IPS-NIHi11 (cell line): ENCODE results near the gene DAB1.
A peak's percentile ranks its signal among the peaks of the same experiment; 100 is the strongest.

Experiments used
- DNase-seq: peaks from one replicate; pipeline ENCODE4 v3.0.0; 2012; ENCODE audit warnings: mixed read lengths, low spot score

The DAB1 gene

GRCh38 chr1:57072401-57073110 lies 351.3 kb downstream of the DAB1 start:
- DNase-seq: peak; percentile 29

GRCh38 chr1:57067863-57068262 lies 356.0 kb downstream of the DAB1 start:
- no peak for DNase-seq

- DNase-seq: no peak
These were observed 356.8 kb downstream of the DAB1 start for GRCh38 chr1:57066980-57067610.

GRCh38 chr1:57065442-57065841 lies 358.4 kb downstream of the DAB1 start:
- DNase-seq: no peak

GRCh38 chr1:57064379-57065140 lies 359.3 kb downstream of the DAB1 start:
- DNase-seq: no peak

GRCh38 chr1:57063406-57064125 lies 360.3 kb downstream of the DAB1 start:
- no peak for DNase-seq

- no peak for DNase-seq
These were observed 362.5 kb downstream of the DAB1 start for GRCh38 chr1:57061369-57061768.

- no peak for DNase-seq
These were observed 363.4 kb downstream of the DAB1 start for GRCh38 chr1:57060451-57060850.

GRCh38 chr1:57058652-57059501 lies 365.0 kb downstream of the DAB1 start:
- DNase-seq: no peak

GRCh38 chr1:57048856-57049255 lies 375.0 kb downstream of the DAB1 start:
- no peak for DNase-seq

GRCh38 chr1:57046462-57046861 lies 377.4 kb downstream of the DAB1 start:
- no peak for DNase-seq

GRCh38 chr1:57041901-57042300 lies 382.0 kb downstream of the DAB1 start:
- DNase-seq: no peak

GRCh38 chr1:57040811-57041210 lies 383.0 kb downstream of the DAB1 start:
- no peak for DNase-seq

GRCh38 chr1:57036641-57037579 lies 386.9 kb downstream of the DAB1 start:
- DNase-seq: no peak

- no peak for DNase-seq
These were observed 389.1 kb downstream of the DAB1 start for GRCh38 chr1:57034713-57035112.

GRCh38 chr1:57033222-57034001 lies 390.4 kb downstream of the DAB1 start:
- no peak for DNase-seq

- DNase-seq: no peak
These were observed 397.1 kb downstream of the DAB1 start for GRCh38 chr1:57026624-57027354.

GRCh38 chr1:57024855-57025254 lies 399.0 kb downstream of the DAB1 start:
- DNase-seq: peak; percentile 33

GRCh38 chr1:57024428-57024827 lies 399.4 kb downstream of the DAB1 start:
- no peak for DNase-seq
